GM19035 (cell line): ENCODE results near the gene MTF2.
A peak's percentile ranks its signal among the peaks of the same experiment; 100 is the strongest.

Experiments used
- ATAC-seq: cut with Tn5 transposase; IDR thresholded peaks from one replicate; pipeline ENCODE4 v1.9.1; 2021; ENCODE audit not compliant: unreplicated experiment

MTF2 gene

DNA sequence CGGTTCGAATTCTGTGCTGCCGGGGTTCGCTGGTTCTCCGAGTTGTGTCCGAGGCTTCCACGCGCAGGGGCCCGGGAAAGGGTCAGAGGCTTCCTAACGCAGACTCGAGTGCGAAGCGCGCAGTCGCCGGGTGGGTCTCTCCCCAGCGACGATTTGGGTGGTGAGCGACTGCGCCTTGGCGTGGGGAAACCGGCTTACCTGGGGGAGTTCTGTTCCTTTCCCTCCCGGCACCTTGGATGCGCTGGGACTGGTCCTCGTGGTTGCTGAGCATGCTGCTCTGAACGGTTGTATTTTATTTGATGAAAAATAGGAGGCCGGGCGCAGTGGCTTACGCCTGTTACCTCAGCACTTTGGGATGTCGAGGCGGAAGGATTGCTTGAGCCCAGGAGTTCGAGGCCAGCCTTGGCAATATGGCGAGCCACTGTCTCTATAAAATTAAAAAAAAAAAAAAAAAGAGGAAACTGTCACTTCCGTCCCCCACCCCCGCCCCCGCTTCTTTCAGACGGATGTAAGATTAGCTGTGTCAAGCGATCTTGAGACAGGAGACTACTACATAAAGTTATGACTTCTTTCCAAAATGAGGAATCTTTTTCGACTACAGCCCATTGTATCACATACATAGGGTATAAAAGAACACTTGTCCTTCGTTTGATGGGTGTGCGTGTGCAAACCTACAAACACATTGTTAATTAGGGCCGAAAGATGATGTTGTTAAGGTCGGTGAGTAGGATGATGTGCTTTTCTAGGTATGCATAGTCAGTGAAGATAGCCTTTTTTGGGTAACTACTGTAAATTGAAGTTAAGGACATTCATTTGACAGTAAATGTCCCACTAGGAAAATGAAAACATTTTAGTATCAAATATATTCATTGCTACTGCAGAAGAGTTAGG, 101.9 kb downstream of the MTF2 start, which contains the start of gene CCDC18:
TSS of gene CCDC18 (plus strand) at position 2 of the 891 bp plus-strand sequence. CDS start 2,638 bp downstream, outside the sequence.
- ATAC-seq: peak; percentile 18

DNA sequence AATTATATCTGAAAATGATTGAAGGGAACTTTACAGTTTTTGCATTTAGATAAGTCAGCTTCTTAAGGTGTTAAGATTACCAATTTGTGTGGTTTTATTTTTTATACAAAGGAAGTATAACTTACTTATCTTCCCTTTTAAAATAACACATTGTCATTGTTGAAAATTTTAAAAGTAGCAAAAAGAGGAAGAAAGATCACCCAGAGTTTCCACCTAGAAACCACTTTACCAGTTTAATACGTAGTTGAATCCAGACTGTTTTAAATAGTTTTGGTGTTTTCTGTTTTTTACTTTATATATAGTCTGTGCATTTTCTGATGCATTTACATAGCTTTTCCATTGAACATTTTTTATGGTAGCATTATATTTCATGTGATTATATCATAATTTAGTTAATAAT, 107.6 kb downstream of the MTF2 start:
- ATAC-seq: no peak
